ENCODE results near the gene MCCC1.

DNA sequence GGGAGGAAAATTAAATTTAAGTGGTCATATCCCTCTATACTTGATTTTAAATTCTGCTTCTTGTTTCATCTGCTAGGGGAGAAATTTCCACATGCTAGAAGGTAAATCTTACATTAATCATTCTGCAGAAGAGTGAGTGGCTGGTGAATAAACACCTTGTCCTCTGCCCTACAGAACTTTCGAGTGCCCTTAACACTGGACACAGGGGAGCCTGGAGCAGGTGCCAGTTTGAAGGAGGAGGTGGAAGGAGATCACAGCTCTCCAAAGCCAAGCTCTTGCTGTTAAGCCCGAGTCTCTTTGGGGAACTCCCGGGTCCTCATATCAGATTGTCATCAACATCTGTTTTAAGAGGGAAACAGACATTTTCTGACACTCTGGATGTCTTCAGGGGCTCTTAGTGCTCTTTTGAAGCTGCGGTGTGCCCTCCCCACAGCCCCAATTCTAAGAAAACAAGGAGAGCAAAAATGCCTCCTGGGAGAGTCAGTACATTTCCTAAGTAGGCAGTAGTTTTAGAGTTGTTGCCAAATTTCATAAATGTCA lies 32.0 kb upstream of the MCCC1 start:
- no peak for TF ChIP-seq SIN3A (IDR thresholded peaks at IDR 0.05; ENCODE audit: low read depth)
- TF ChIP-seq EGR1 (IDR thresholded peaks at IDR 0.05; ENCODE audit: low read depth) = no peak
